Urinary bladder (tissue), 4 donors: ENCODE measurements around the gene DNA2. TPM values are rescaled to one million over a fixed set of nuclear protein-coding genes. Genes with fewer than 3 reads are reported as not detected.
"Not testable (repeated sequence)": the region's sequence is repeated elsewhere in the genome, so short reads cannot be mapped to it uniquely, and the experiment has no call there.

Experiments used
- DNase-seq: peaks from one replicate; pipeline ENCODE4 v3.0.0-alpha.2; 2015; ENCODE audit errors: extremely low spot score
- H3K27ac ChIP-seq: one replicate; pipeline ENCODE4 v1.5.1; 2013; ENCODE audit warnings: low read depth, mild to moderate bottlenecking, moderate library complexity
- H3K36me3 ChIP-seq: one replicate; pipeline ENCODE4 v1.6.1; 2013; ENCODE audit warnings: mild to moderate bottlenecking, moderate library complexity; ENCODE audit not compliant: insufficient read depth
- H3K4me1 ChIP-seq: one replicate; pipeline ENCODE4 v1.6.1; 2013; ENCODE audit warnings: mild to moderate bottlenecking, moderate library complexity; ENCODE audit not compliant: insufficient read depth
- H3K4me3 ChIP-seq: one replicate; pipeline ENCODE4 v1.5.1; 2013; ENCODE audit warnings: low read depth, low read length
- WGBS: extraction: QIAGEN DNeasy Blood & Tissue Kit; methylation state at CpG from one replicate; pipeline ENCODE4 v1.1.7; 2013; 5-methylcytosine and 5-hydroxymethylcytosine counted together
- polyA plus RNA-seq: library from polyadenylated mRNA; stranded (reverse); fragments of 200-250 nt; gene quantifications from one replicate; pipeline ENCODE4 v1.2.3, GENCODE V29; 2013
- total RNA-seq: library from RNA; depleted of rRNA; stranded (reverse); fragments of >200 nt; gene quantifications from one replicate; pipeline ENCODE4 v1.2.3, GENCODE V29; 2014
- donor health status: healthy with polysubstance abuse.
- donor health status: healthy.

The DNA2 gene, protein sequence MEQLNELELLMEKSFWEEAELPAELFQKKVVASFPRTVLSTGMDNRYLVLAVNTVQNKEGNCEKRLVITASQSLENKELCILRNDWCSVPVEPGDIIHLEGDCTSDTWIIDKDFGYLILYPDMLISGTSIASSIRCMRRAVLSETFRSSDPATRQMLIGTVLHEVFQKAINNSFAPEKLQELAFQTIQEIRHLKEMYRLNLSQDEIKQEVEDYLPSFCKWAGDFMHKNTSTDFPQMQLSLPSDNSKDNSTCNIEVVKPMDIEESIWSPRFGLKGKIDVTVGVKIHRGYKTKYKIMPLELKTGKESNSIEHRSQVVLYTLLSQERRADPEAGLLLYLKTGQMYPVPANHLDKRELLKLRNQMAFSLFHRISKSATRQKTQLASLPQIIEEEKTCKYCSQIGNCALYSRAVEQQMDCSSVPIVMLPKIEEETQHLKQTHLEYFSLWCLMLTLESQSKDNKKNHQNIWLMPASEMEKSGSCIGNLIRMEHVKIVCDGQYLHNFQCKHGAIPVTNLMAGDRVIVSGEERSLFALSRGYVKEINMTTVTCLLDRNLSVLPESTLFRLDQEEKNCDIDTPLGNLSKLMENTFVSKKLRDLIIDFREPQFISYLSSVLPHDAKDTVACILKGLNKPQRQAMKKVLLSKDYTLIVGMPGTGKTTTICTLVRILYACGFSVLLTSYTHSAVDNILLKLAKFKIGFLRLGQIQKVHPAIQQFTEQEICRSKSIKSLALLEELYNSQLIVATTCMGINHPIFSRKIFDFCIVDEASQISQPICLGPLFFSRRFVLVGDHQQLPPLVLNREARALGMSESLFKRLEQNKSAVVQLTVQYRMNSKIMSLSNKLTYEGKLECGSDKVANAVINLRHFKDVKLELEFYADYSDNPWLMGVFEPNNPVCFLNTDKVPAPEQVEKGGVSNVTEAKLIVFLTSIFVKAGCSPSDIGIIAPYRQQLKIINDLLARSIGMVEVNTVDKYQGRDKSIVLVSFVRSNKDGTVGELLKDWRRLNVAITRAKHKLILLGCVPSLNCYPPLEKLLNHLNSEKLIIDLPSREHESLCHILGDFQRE
- total RNA-seq (16.8 TPM), polyA plus RNA-seq (1.1 TPM)

DNA sequence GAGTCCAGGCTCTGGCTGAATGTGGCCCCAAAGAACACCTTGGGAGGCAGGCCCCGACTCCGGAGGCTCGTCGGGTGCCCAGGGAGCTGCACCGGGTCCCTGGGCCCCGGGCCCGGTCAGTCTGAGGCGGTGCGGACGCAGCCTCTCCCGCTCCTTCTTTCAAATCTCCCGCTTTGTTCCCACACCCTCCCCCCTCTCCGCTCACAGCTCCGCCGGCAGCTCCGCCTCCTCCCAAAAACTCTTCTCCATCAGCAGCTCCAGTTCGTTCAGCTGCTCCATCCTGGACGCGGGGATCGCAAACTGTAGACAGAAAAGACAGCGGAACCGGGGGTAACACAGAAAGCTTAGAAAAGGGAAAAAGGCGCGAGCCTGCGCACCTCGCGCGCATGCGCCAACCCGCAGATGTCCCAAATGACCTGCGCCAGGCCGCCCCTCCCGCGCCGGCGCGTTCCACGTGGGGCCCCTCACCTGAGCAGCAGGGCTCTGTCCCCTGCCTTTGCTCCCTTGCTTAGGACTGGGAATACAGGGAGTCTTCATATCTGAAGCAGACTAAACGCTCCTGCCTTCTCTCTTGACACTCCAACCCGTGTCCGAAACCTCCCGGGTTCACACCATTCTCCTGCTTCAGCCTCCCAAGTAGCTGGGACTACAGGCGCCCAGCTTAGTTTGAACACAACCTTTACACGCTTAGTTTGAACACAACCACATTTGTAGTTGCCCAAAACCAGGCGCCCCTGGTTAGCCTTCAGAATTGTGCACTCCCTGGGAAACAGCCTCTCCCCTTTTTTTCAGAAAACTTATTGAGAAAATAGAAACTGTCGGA, at the start of gene DNA2:
Gene DNA2, minus strand, starts transcription at position 388 of the 823 bp plus-strand sequence. Its CDS starts 109 bp downstream, at position 279.
- peak within 1 kb of the TSS; percentile 52 for H3K4me3 ChIP-seq
- DNase-seq, result peak; percentile 52
- 3% methylated on average over 46 of the region's 46 CpGs for WGBS
- no peaks in the 10 kb centered on the region for H3K4me1 ChIP-seq
- H3K27ac ChIP-seq, result no peak within 1 kb of the TSS
- H3K36me3 ChIP-seq, result no peaks in the 10 kb centered on the region

- H3K36me3 ChIP-seq, result not testable (repeated sequence)
Observed at GRCh38 chr10:68518609-68519008, 46.8 kb upstream of the DNA2 start.

GRCh38 chr10:68517188-68517587, 45.4 kb upstream of the DNA2 start:
- Histone ChIP-seq H3K4me1 (no peaks in the 10 kb centered on the region), H3K4me3 (no peak overlapping the region), H3K27ac (no peak overlapping the region), H3K36me3 (peaks cover 5% of the 10 kb centered on the region)
- 81% methylated on average over 5 of the region's 5 CpGs for WGBS
- no peak for DNase-seq

More at GRCh38 chr10:68518609-68519008, 46.8 kb upstream of the DNA2 start:
- DNase-seq, H3K4me3 ChIP-seq, H3K27ac ChIP-seq, H3K4me1 ChIP-seq: not testable (repeated sequence)
- WGBS, result 98% methylated on average over 11 of the region's 11 CpGs

GRCh38 chr10:68516766-68517165, 45.0 kb upstream of the DNA2 start:
- WGBS, result 49% methylated on average over 4 of the region's 4 CpGs
- Histone ChIP-seq H3K4me3 (no peak overlapping the region), H3K4me1 (no peaks in the 10 kb centered on the region), H3K36me3 (peaks cover 5% of the 10 kb centered on the region), H3K27ac (no peak overlapping the region)
- no peak for DNase-seq

DNA sequence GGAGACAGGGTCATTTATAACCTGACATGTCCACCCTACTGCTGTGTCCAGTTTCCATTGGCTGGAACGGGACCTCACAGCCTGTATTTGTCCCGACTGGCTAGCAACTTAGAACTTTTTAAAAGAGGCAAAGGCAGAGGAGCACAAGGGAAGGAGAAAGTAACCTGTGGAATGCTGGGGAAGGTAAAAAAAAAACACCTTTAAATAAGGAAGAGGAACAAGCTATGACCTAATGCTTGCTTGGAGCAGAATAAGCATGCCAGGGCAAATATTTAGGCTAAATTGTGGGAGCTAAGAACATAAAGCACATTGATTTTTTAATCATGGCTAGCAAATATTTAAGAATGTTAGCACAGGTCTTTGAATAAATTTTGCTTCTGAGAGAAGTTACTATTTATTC, 44.4 kb upstream of the DNA2 start:
- DNase-seq, H3K4me3 ChIP-seq, H3K4me1 ChIP-seq, H3K27ac ChIP-seq, H3K36me3 ChIP-seq: not testable (repeated sequence)
- WGBS, result 97% methylated on average over 2 of the region's 2 CpGs

DNA sequence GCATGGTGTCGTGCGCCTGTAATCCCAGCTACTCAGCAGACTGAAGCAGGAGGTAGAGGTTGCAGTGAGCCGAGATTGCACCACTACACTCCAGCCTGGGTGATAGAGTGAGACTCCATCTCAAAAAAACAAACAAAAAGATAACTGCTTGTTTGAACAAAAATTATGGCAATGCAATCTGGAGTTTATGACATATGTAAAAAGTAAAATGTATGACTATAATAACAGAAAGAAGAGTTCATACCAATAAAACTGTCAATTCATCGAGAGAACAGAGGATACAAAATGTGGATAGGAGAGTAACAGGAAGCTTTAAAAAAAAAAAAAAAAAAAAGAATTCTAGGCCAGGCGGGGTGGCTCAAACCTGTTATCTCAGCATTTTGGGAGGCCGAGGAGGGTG, 36.3 kb upstream of the DNA2 start:
- H3K4me1 ChIP-seq, result no peaks in the 10 kb centered on the region
- WGBS, result 82% methylated on average over 6 of the region's 6 CpGs
- no peak overlapping the region for H3K27ac ChIP-seq
- H3K4me3 ChIP-seq, result no peak overlapping the region
- no peak for DNase-seq
- H3K36me3 ChIP-seq, result peaks cover 4% of the 10 kb centered on the region

- H3K4me1 ChIP-seq, result no peaks in the 10 kb centered on the region
- no peak overlapping the region for H3K27ac ChIP-seq
- 97% methylated on average over 5 of the region's 5 CpGs for WGBS
- H3K4me3 ChIP-seq, result no peak overlapping the region
- no peaks in the 10 kb centered on the region for H3K36me3 ChIP-seq
- DNase-seq, result no peak
Observed at GRCh38 chr10:68506411-68506810, 34.6 kb upstream of the DNA2 start.

GRCh38 chr10:68502846-68503245, 31.1 kb upstream of the DNA2 start:
- no peaks in the 10 kb centered on the region for H3K4me1 ChIP-seq
- DNase-seq, result no peak
- 90% methylated on average over 1 of the region's 1 CpG for WGBS
- H3K4me3 ChIP-seq, result no peak overlapping the region
- no peaks in the 10 kb centered on the region for H3K36me3 ChIP-seq
- no peak overlapping the region for H3K27ac ChIP-seq

DNA sequence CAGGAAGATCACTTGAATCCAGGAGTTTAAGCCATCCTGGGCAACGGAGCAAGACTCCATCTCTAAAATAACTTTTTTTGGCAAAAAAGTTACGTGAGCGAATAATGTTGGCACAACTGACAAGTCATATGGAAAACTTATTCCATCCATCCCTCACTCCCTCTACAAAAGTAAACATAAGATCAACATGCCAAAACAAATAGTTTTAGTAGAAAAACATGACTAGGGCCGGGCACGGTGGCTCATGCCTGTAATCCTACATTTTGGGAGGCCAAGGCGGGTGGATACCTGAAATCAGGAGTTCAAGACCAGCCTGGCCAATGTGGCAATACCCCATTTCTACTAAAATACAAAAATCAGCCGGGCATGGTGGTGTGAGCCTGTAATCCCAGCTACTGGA, 29.9 kb upstream of the DNA2 start:
- DNase-seq, result no peak
- Histone ChIP-seq H3K4me3 (no peak overlapping the region), H3K36me3 (no peaks in the 10 kb centered on the region), H3K4me1 (no peaks in the 10 kb centered on the region), H3K27ac (no peak overlapping the region)
- 77% methylated on average over 7 of the region's 7 CpGs for WGBS

DNA sequence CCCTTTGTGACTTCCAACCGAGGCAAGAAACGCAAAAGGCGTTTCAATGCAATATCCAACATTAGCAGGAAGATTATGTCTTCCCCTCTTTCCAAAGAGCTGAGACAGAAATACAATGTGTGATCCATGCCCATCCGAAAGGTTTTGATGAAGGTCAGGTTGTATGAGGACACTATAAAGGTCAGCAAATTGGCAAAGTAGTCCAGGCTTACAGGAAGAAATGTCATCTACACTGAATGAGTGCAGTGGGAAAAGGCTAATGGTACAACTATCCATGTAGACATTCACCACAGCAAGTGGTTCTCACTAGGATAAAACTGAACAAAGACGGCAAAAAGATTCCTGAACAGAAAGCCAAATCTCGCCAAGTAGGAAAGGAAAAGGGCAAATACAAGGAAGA, 27.8 kb upstream of the DNA2 start:
- no peak overlapping the region for H3K27ac ChIP-seq
- no peaks in the 10 kb centered on the region for H3K4me1 ChIP-seq
- H3K36me3 ChIP-seq, result no peaks in the 10 kb centered on the region
- WGBS, result 96% methylated on average over 6 of the region's 6 CpGs
- no peak overlapping the region for H3K4me3 ChIP-seq
- DNase-seq, result no peak

- 20% methylated on average over 2 of the region's 2 CpGs for WGBS
Observed at GRCh38 chr10:68496072-68496471, 24.3 kb upstream of the DNA2 start.

GRCh38 chr10:68492118-68492517, 20.3 kb upstream of the DNA2 start:
- H3K4me1 ChIP-seq, result no peaks in the 10 kb centered on the region
- 83% methylated on average over 2 of the region's 2 CpGs for WGBS
- H3K36me3 ChIP-seq, result peaks cover 2% of the 10 kb centered on the region

More at GRCh38 chr10:68496072-68496471, 24.3 kb upstream of the DNA2 start:
- no peak for DNase-seq
- H3K4me3 ChIP-seq, result no peak overlapping the region
- H3K4me1 ChIP-seq, result no peaks in the 10 kb centered on the region
- no peak overlapping the region for H3K27ac ChIP-seq
- no peaks in the 10 kb centered on the region for H3K36me3 ChIP-seq

DNA sequence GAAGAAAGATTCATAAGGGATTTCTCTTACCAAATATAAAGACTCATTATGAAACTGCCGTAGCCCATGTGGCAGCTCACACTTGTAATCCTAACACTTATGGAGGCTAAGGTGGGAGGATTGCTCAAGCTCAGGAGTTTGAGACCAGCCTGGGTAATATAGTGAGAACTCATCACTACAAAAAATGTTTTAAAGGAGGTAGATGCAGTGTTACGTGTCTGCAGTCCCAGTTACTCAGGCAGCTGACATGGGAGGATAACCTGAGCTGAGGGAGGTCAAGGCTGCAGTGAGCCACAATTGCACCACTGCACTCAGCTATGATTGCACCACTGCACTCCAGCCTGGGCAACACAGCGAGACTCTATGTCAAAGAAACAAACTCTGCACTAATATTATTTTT, 18.1 kb upstream of the DNA2 start:
- Histone ChIP-seq H3K27ac (no peak overlapping the region), H3K36me3 (peaks cover 4% of the 10 kb centered on the region), H3K4me1 (no peaks in the 10 kb centered on the region), H3K4me3 (no peak overlapping the region)
- 95% methylated on average over 3 of the region's 3 CpGs for WGBS
- DNase-seq, result no peak

More at GRCh38 chr10:68492118-68492517, 20.3 kb upstream of the DNA2 start:
- H3K4me3 ChIP-seq, result no peak overlapping the region
- no peak for DNase-seq
- no peak overlapping the region for H3K27ac ChIP-seq
